Activated naive CD8-positive, alpha-beta T cell (primary cell): ENCODE results near the gene EOGT.

Experiments used
- H3K27ac Mint-ChIP-seq: one replicate; pipeline ENCODE4 v1.8.0; 2021; ENCODE audit warnings: mixed read lengths
- H3K27me3 Mint-ChIP-seq: one replicate; pipeline ENCODE4 v1.8.0; 2021; ENCODE audit warnings: mixed read lengths
- H3K36me3 Mint-ChIP-seq: one replicate; pipeline ENCODE4 v1.8.0; 2021; ENCODE audit warnings: mixed read lengths
- H3K4me1 Mint-ChIP-seq: one replicate; pipeline ENCODE4 v1.8.0; 2021; ENCODE audit warnings: low read depth, mixed read lengths
- H3K4me3 Mint-ChIP-seq: one replicate; pipeline ENCODE4 v1.8.0; 2021; ENCODE audit warnings: mild to moderate bottlenecking, mixed read lengths
- H3K9me3 Mint-ChIP-seq: one replicate; pipeline ENCODE4 v1.8.0; 2021; ENCODE audit warnings: low read depth, mixed read lengths

EOGT gene

DNA sequence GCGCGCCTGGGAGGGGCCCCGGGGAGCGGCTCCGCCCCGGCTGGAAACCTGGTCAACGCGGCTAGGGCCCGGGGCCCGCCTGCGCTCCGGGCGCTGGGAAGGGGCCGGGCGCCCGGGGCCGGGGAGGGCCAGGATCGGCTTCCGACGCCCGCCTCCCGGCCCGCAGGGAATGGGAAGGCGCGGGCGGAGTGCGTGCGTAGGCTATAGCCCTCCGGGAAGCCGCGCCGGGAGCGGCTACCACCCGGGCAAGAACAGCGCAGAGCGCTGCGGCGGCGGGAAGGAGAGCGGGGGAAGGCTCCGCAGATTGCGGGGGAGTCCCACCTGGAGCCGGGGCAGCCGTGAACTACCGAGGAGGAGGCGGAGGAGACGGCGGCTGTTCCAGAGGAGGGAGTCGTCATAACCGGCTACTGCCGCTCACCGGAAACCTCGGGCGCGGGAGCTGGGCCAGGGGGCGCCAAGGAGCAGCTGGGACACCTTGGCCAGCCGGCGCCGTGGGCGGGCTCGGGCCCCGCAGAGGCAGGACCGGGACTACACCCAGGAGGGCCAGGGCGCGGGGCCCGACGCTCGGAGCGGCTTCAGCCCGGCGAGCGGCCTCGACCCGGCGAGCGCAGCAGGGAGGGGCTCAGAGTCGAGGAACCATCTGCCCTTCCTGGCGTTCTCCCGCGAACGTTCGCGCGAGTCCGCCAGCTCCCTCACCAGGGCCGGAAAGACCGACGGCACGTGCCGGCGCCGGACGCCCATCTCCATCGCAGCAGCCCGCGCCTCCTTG, at the start of gene EOGT:
EOGT (minus strand) TSS at position 432 of the 769 bp plus-strand sequence. CDS start 3,838 bp downstream, outside the sequence.
- Mint-ChIP-seq H3K36me3 (peaks cover 2% of the 10 kb centered on the region), H3K4me1 (peaks cover 21% of the 10 kb centered on the region), H3K27ac (peak within 1 kb of the TSS; percentile 80), H3K4me3 (peak within 1 kb of the TSS; percentile 87), H3K9me3 (no peaks in the 10 kb centered on the region), H3K27me3 (no peaks in the 10 kb centered on the region)

DNA sequence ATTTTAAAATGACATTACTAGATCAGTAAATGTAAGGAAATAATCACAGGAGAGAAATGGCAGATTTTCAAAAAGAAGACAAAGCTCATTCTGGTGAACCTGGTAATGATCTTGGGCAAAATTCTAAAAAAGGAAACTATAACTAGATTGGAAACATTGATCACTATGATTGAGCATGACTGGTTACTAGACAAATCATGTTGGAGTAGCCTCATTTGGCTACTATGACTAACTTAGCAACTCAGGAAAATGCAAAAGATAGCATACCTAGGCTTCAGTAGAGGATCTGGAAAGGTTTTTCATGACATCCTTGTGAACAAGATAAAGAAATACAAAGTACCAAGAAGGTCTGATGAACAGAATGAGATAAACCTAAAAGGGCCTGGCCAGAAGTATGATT, 46.2 kb upstream of the EOGT start:
- Mint-ChIP-seq H3K4me3 (no peak overlapping the region), H3K4me1 (peaks cover 45% of the 10 kb centered on the region), H3K27ac (peak overlapping the region; percentile 94), H3K9me3 (peaks cover 6% of the 10 kb centered on the region), H3K27me3 (no peaks in the 10 kb centered on the region), H3K36me3 (peaks cover 29% of the 10 kb centered on the region)

GRCh38 chr3:69058947-69059224, 45.4 kb upstream of the EOGT start:
- Mint-ChIP-seq H3K4me3 (no peak overlapping the region), H3K4me1 (peaks cover 37% of the 10 kb centered on the region), H3K27me3 (no peaks in the 10 kb centered on the region), H3K9me3 (peaks cover 6% of the 10 kb centered on the region), H3K36me3 (peaks cover 29% of the 10 kb centered on the region), H3K27ac (peak overlapping the region; percentile 94)

- Mint-ChIP-seq H3K27ac (peak overlapping the region; percentile 94), H3K27me3 (no peaks in the 10 kb centered on the region), H3K4me1 (peaks cover 32% of the 10 kb centered on the region), H3K9me3 (peaks cover 6% of the 10 kb centered on the region), H3K4me3 (peak overlapping the region; percentile 14), H3K36me3 (peaks cover 29% of the 10 kb centered on the region)
Observed at GRCh38 chr3:69058180-69058946, 44.9 kb upstream of the EOGT start.

- peak overlapping the region; percentile 97 for H3K4me3 Mint-ChIP-seq
- H3K4me1 Mint-ChIP-seq: peaks cover 46% of the 10 kb centered on the region
- H3K36me3 Mint-ChIP-seq: peaks cover 13% of the 10 kb centered on the region
Observed at GRCh38 chr3:69052472-69052898, 39.0 kb upstream of the EOGT start.

DNA sequence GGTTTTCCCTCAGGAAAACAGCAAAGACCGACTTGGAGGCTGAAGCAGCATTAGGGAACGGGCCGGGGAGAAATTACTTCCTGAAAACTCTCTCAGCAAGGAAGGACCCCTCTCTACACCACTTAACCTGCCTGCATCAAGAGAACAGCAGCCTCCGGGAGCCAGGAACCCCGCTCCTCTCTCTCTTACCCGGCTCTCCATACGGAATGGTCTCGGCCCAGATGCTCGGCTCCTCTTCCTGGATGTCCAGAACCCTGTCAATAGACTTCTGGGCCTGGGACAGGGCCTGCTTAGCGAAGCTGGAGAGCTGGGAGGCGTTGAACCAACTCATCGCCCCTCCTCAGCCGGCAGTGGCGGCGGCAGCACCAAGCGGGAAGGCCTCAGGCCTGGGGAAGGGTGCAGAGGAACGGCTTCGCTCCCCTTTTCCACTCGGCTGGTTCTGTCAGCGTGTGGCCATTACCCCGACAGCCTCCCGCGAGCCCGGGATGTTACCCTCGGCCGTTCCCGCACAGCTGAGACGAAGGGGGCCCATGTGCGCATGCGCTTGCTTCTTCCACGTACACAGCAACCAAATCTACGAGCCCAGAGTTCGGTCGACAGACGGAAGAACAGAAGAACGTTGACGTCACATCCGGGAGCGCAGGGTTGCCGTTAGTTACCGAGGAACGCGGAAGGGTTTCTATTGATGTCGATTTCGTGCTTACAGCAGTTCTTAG, 38.4 kb upstream of the EOGT start, which contains the start of gene TMF1:
TMF1 (minus strand) TSS at position 578 of the 716 bp plus-strand sequence; CDS start at position 331, 247 bp downstream.
- Mint-ChIP-seq H3K4me1 (peaks cover 46% of the 10 kb centered on the region), H3K36me3 (peaks cover 17% of the 10 kb centered on the region), H3K27me3 (no peaks in the 10 kb centered on the region)

More at GRCh38 chr3:69052472-69052898, 39.0 kb upstream of the EOGT start:
- peak overlapping the region; percentile 94 for H3K27ac Mint-ChIP-seq
- H3K9me3 Mint-ChIP-seq: no peaks in the 10 kb centered on the region
- H3K27me3 Mint-ChIP-seq: no peaks in the 10 kb centered on the region

GRCh38 chr3:69048990-69049389, 35.5 kb upstream of the EOGT start:
- peak overlapping the region; percentile 97 for H3K4me3 Mint-ChIP-seq
- H3K27me3 Mint-ChIP-seq: no peaks in the 10 kb centered on the region
- H3K9me3 Mint-ChIP-seq: no peaks in the 10 kb centered on the region
- H3K4me1 Mint-ChIP-seq: peaks cover 56% of the 10 kb centered on the region
- peaks cover 16% of the 10 kb centered on the region for H3K36me3 Mint-ChIP-seq
- H3K27ac Mint-ChIP-seq: peak overlapping the region; percentile 64

More for the DNA sequence above, 38.4 kb upstream of the EOGT start, which contains the start of gene TMF1:
- Mint-ChIP-seq H3K9me3 (no peaks in the 10 kb centered on the region), H3K4me3 (peak within 1 kb of the TSS; percentile 97), H3K27ac (peak within 1 kb of the TSS; percentile 94)

- H3K27ac Mint-ChIP-seq: no peak overlapping the region
- peaks cover 34% of the 10 kb centered on the region for H3K4me1 Mint-ChIP-seq
- peaks cover 24% of the 10 kb centered on the region for H3K36me3 Mint-ChIP-seq
Observed at GRCh38 chr3:69044608-69045007, 31.1 kb upstream of the EOGT start.

DNA sequence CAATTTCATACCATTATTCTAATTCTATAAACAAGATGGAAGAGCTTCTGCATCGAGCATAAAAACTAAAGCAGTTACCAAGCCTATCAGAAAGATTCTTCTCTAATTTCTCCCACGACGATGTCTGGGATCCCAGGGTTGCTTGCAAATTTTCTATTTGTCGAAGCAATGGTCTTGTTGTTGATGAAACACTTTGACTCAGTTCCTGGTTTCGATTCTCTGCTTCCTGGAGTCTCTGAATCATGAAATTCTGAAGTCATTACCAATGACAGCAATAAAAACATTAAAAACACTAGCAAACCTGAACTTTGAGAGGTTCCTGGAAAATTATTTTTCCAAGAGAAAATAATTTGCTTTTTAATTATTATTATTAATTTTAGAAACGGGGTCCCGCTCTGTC, 20.0 kb upstream of the EOGT start:
- H3K36me3 Mint-ChIP-seq: peaks cover 22% of the 10 kb centered on the region
- no peaks in the 10 kb centered on the region for H3K9me3 Mint-ChIP-seq
- peaks cover 8% of the 10 kb centered on the region for H3K4me1 Mint-ChIP-seq
- no peak overlapping the region for H3K27ac Mint-ChIP-seq
- H3K27me3 Mint-ChIP-seq: no peaks in the 10 kb centered on the region
- no peak overlapping the region for H3K4me3 Mint-ChIP-seq

More at GRCh38 chr3:69044608-69045007, 31.1 kb upstream of the EOGT start:
- Mint-ChIP-seq H3K27me3 (no peaks in the 10 kb centered on the region), H3K4me3 (no peak overlapping the region), H3K9me3 (no peaks in the 10 kb centered on the region)

- Mint-ChIP-seq H3K27ac (peak overlapping the region; percentile 47), H3K36me3 (peaks cover 26% of the 10 kb centered on the region), H3K9me3 (no peaks in the 10 kb centered on the region), H3K4me3 (no peak overlapping the region), H3K27me3 (no peaks in the 10 kb centered on the region), H3K4me1 (peaks cover 8% of the 10 kb centered on the region)
Observed at GRCh38 chr3:69032737-69033136, 19.3 kb upstream of the EOGT start.

GRCh38 chr3:69032142-69032541, 18.7 kb upstream of the EOGT start:
- Mint-ChIP-seq H3K9me3 (no peaks in the 10 kb centered on the region), H3K4me1 (peaks cover 8% of the 10 kb centered on the region), H3K36me3 (peaks cover 26% of the 10 kb centered on the region), H3K27ac (peak overlapping the region; percentile 10), H3K27me3 (no peaks in the 10 kb centered on the region), H3K4me3 (no peak overlapping the region)

- Mint-ChIP-seq H3K36me3 (peaks cover 26% of the 10 kb centered on the region), H3K9me3 (no peaks in the 10 kb centered on the region), H3K27me3 (no peaks in the 10 kb centered on the region), H3K4me1 (peaks cover 8% of the 10 kb centered on the region), H3K4me3 (no peak overlapping the region), H3K27ac (no peak overlapping the region)
Observed at GRCh38 chr3:69031635-69032034, 18.2 kb upstream of the EOGT start.

DNA sequence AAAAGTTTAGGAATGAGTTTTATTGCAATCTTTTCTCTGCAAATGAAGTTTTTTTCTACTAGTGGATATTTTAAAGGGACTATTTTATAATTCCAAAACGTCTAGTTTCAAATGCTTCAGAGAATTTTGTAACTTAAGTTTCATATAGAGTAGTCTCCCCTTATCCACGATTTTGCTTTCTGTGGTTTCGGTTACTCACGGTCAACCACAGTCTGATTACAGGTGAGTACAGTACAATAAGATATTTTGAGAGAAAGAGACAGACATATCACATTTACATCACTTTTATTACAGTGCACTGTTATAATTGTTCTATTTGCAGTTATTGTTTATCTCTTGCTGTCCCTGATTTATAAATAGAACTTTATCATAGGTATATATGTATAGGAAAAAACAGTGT, 7.4 kb upstream of the EOGT start:
- H3K36me3 Mint-ChIP-seq: peaks cover 7% of the 10 kb centered on the region
- H3K9me3 Mint-ChIP-seq: no peaks in the 10 kb centered on the region
- H3K27me3 Mint-ChIP-seq: no peaks in the 10 kb centered on the region
- no peak overlapping the region for H3K4me3 Mint-ChIP-seq
- H3K4me1 Mint-ChIP-seq: peaks cover 2% of the 10 kb centered on the region
- no peak overlapping the region for H3K27ac Mint-ChIP-seq

- Mint-ChIP-seq H3K27me3 (no peaks in the 10 kb centered on the region), H3K27ac (no peak overlapping the region), H3K36me3 (peaks cover 2% of the 10 kb centered on the region), H3K4me3 (no peak overlapping the region), H3K9me3 (no peaks in the 10 kb centered on the region), H3K4me1 (peaks cover 2% of the 10 kb centered on the region)
Observed at GRCh38 chr3:69020424-69020823, 6.9 kb upstream of the EOGT start.

DNA sequence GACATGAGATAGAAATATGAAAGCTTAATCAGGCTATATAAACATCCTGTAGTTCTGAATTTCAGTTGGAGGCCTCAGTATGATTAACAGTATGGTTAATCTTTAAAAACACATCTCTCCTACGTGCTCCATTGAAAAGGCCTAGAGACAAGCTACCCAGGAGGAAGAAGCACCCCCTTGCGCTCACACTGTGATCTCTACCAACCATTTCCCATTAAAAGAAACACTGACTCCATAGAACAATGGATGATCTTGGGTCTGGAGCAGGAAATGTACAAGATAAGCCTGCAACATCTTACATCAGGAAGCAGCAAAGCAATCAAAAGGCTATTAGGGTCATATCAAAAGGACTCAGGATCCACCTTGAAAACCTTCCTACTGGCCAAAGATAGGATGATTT, 3.4 kb upstream of the EOGT start:
- no peak overlapping the region for H3K4me3 Mint-ChIP-seq
- no peaks in the 10 kb centered on the region for H3K9me3 Mint-ChIP-seq
- H3K27ac Mint-ChIP-seq: no peak overlapping the region
- H3K27me3 Mint-ChIP-seq: no peaks in the 10 kb centered on the region
- peaks cover 22% of the 10 kb centered on the region for H3K4me1 Mint-ChIP-seq
- peaks cover 2% of the 10 kb centered on the region for H3K36me3 Mint-ChIP-seq
